SIG-M5 (cell line): Measurements from ENCODE around the gene SESN1.
"Not testable (repeated sequence)": the region's sequence is repeated elsewhere in the genome, so short reads cannot be mapped to it uniquely, and the experiment has no call there.

ENCODE experiments used
- DNase-seq: peaks from one replicate; lab custom pipeline; 2025; lab: John Stamatoyannopoulos, UW

The SESN1 gene

DNA sequence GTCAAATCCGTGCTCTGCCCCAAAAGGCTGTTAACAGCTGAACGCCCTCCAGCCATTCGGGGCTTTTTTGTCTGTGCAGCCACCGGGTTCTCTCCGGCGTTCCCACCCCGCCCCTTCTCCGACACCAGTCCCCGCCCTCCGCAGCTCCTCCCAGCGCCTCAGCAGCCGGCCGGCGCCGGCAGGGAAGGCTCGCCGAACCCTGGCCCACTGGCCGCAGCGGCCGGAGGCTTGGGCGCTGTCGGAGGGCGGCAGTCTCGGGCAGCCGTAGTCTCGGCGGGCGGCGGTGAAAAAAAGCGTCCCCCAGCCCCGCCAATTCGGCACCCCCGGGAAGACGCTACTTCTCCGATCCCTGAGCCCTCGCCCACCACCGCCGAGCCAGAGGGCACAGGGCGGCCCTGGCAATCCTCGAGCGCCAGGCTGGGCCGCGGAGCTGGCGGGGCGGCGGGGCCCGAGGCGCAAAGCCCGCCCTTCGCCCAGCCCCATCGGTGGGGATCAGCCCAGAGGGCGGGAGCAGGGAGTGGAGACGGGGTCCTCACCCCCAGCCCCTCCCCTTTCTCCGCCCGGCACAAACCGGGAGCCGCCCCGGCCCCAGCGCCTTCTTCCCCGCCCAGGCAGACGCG is at the start of gene SESN1:
TSS of gene SESN1 (minus strand) at position 431 of the 620 bp plus-strand sequence. CDS start 773 bp downstream, outside the sequence.
- peak; percentile 19 for DNase-seq

GRCh38 chr6:109143191-109143590 is 48.5 kb upstream of the SESN1 start:
- DNase-seq = no peak

GRCh38 chr6:109142067-109142466 is 47.4 kb upstream of the SESN1 start:
- not testable (repeated sequence) for DNase-seq

GRCh38 chr6:109139109-109139508 is 44.5 kb upstream of the SESN1 start:
- DNase-seq = no peak

- DNase-seq = not testable (repeated sequence)
Observed at GRCh38 chr6:109136530-109136929, 41.9 kb upstream of the SESN1 start.

GRCh38 chr6:109136039-109136438 is 41.4 kb upstream of the SESN1 start:
- DNase-seq = not testable (repeated sequence)

GRCh38 chr6:109135600-109135999 is 41.0 kb upstream of the SESN1 start:
- DNase-seq = not testable (repeated sequence)

- DNase-seq = no peak
Observed at GRCh38 chr6:109130065-109130464, 35.4 kb upstream of the SESN1 start.

DNA sequence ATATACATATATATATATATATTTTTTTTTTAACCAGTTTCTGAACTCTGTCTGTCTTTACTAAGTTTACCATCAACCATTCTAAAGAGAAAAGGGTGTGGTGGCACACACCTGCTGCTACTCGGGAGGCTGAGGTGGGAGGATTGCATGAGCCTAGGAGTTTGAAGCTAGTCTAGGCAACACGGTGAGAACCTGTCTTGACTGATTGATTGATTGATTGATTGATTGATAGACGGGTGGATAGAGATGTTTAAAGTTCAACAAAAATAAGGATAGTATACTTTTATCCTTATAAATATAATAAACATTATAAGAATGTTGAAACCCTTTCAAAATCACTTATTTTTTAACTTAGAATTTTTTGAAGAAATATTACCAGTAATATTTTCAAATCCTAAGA is 30.9 kb upstream of the SESN1 start:
- DNase-seq = no peak

DNA sequence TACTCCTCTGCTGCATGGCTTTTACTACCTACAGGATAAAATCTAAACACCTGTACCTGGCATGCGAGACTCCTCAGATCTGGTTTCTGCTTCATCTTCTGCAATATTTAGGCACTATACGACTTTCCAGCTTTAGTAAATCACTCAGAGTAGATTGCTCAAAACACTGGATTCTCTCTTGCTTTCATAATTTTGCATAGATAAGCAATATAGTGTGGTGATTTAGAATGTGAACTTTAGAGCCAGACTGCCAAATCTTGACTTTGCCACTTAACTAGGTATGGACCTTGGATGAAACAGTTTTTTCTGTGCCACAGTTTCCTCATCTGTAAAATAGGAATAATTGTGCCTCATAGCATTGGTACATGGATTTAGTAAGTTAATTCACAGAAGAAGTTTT is 29.6 kb upstream of the SESN1 start:
- DNase-seq = no peak

DNA sequence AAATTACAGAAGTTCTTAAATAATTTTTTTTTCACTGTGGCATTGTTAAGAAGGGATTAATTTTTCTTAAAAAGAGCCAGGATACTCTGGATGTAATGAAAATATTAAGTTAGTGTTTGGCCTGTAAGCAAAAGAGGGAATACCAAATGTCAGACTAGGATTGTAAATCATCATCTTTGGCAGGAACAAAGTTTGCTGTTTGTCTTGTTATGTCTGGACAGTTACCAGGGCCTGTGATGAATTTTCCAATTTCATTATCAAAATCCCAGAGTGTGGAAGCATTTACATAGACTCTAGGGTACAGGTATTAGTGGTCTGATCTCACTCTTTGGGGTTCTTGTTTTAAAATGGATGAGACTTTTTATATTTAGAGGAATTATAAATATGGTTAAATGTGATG is 26.8 kb upstream of the SESN1 start:
- DNase-seq = no peak

- DNase-seq = no peak
Observed at GRCh38 chr6:109118871-109119354, 24.3 kb upstream of the SESN1 start.

DNA sequence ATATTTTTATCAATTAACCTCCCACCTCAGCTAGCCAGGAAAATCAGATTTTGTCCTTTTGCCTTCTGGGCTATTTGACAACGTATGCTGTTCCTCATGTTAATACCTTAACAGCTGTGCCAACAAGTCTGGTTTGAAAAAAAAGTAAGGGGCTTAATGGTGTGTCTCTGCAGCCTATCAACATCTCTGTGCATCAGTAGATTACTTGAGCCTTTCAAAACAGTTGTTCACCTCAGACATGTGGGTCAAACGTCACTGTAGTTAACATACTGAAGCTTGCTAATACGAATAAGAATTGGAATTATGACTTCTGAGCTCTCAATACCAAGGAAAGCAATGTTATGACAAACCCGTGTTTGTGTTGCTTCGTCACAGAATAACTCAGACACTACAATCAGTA is 23.7 kb upstream of the SESN1 start:
- no peak for DNase-seq

DNA sequence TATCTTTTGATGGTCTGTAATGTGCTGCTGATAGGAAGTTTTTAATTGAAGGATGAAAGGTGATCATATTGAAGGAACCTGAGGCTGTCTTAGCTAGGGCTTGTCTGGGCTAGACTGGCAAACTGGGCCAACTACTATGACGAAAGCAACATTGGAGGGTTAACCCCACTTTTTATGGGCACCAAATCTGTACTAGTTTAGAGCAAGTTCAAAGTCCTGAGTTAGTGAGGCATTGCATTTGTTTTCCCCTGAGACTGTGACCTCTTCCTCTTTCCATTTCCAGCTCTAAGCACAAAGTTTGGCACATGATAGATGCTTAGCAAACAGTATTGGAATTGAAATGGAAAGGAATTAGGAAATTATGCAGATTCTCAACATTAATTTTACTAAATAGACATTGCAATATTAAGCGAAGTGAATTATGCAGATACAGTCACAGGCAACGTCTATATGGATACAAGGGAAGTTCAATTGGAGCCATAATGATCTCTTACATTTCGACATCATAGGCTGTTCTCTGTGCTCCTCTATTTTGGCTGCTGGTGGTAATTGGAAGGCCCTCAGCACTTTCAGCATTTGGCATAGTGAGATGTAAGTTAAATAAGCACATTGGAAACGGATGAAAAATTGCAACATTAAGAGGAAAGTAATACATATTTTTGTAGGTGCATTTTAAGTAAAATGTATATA is 22.8 kb upstream of the SESN1 start:
- peak; percentile 13 for DNase-seq

DNA sequence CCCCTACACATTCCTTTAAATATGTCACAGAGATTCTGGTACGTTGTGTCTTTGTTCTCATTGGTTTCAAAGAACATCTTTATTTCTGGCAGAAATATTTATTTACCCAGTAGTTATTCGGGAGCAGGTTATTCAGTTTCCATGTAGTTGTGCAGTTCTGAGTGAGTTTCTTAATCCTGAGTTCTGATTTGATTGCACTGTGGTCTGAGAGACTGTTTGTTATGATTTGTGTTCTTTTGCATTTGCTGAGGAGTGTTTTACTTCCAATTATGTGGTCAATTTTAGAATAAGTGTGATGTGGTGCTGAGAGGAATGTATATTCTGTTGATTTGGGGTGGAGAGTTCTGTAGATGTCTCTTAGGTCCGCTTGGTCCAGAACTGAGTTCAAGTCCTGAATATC is 18.0 kb upstream of the SESN1 start:
- not testable (repeated sequence) for DNase-seq

DNA sequence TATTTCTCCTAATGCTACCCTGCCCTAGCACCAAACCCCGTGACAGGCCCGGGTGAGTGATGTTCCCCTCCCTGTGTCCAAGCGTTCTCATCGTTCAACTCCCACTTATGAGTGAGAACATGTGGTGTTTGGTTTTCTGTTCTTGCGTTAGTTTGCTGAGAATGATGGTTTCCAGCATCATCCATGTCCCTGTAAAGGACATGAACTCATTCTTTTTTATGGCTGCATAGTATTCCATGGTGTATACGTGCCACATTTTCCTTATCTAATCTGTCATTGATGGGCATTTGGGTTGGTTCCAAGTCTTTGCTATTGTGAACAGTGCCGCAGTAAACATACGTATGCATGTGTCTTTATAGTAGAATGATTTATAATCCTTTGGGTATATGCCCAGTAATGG is 15.0 kb upstream of the SESN1 start:
- DNase-seq = not testable (repeated sequence)

DNA sequence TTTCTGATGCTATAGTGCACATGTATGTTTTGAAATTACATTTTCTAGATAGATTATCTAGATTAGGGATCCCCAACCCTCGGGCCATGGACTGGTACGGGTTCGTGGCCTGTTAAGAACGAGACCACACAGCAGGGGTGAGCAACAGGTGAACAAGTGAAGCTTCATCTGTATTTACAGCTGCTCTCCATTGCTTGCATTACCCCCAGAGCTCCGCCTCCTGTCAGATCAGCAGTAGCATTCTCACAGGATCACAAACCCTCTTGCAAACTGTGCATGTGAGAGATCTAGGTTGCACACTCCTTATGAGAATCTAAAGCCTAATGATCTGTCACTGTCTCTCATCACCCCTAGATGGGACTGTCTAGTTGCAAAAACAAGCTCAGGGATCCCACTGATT is 11.0 kb upstream of the SESN1 start:
- DNase-seq = no peak

DNA sequence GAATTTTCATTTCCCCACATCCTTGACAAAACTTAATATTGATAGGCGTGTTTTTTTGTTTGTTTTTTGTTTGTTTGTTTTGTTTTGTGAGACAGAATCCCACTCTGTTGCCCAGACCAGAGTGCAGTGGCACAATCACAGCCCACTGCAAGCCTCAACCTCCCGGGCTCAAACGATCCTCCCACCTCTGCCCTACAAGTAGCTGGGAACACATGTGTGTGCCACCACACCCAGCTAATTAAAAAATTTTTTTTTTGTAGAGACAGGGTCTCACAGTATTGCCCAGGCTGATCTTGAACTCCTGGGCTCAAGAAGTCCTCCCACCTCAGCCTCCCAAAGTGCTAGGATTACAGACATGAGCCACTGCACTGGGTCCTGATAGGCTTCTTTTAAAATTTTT is 9.9 kb upstream of the SESN1 start:
- no peak for DNase-seq

DNA sequence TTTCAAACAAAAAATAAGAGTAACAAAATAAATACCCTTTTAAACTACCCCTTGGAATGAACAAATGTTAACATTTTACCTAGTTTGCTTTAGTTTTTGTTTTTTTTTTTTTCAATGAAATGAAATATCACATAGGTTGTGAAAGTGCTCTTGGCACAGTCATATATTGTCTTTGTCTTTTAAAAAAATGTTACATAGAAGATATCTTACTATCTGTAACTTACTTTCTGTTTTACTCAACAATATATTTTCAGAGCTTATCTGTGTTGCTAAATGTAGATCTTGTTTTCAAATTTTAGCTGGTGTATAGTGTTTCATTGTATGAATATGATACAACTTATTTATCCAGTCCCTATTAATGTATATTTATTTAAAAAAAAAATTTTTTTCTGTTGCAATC is 9.3 kb upstream of the SESN1 start:
- DNase-seq = no peak

GRCh38 chr6:109102762-109103161 is 8.1 kb upstream of the SESN1 start:
- DNase-seq = no peak

GRCh38 chr6:109097661-109098060 is 3.0 kb upstream of the SESN1 start:
- no peak for DNase-seq

- no peak for DNase-seq
Observed at GRCh38 chr6:109096208-109096607, 1.6 kb upstream of the SESN1 start.

DNA sequence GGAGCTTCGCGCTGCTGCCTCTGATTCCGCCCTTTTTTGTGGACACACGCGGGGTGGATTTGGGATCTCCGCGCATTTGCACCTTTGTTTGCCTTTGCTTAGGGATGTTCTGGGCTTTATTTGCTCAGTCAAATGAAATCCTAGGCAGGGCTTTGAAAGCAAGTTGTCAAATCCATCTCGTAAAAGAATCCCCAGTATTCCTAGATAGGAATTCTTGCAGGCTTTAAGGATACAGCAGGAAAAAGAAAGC is 1.1 kb upstream of the SESN1 start:
- no peak for DNase-seq
